GM18907 (cell line): ENCODE results near the gene EEF1AKMT4.

Experiments used
- ATAC-seq: cut with Tn5 transposase; IDR thresholded peaks from one replicate; pipeline ENCODE4 v1.9.1; 2021; ENCODE audit warnings: mild to moderate bottlenecking, moderate library complexity; ENCODE audit not compliant: unreplicated experiment

The EEF1AKMT4 gene

DNA sequence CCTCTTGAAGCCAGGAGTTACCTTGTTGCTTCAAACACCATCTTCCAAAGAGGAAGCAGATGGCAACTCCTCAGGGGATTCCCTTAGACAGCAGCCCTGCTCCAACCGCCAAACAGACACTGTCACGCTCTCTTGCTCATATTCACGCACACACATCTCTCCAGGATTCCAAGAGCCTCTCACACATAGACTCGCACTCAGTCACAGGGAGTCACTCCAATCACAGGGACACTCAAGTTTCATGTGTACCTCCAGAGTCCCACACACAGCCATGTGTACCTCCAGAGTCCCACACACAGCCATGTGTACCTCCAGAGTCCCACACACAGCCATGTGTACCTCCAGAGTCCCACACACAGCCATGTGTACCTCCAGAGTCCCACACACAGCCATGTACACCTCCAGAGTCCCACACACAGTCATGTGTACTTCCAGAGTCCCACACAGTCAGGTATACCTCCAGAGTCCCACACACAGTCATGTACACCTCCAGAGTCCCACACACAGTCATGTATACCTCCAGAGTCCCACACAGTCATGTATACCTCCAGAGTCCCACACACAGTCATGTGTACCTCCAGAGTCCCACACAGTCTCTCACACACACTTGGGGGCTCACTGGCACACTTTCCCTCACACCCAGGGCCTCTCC lies 14.0 kb upstream of the EEF1AKMT4 start:
- no peak for ATAC-seq

DNA sequence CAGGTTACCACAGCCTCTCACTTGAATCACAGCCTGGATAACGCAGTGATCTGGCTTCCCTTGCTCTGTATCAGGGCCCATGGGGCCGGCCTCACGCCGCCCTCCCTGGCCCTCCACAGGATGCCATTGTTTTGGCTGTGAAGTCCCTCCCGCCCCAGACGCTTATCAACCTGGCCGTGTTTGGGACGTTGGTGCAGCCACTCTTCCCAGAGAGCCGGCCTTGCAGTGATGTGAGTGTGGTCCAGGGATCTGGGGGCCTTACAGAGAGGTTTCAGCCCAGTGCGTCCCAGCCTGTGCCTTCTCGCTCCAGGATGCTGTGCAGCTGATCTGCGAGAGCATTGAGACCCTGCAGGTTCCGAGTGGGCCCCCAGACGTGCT lies 13.4 kb upstream of the EEF1AKMT4 start:
- no peak for ATAC-seq

DNA sequence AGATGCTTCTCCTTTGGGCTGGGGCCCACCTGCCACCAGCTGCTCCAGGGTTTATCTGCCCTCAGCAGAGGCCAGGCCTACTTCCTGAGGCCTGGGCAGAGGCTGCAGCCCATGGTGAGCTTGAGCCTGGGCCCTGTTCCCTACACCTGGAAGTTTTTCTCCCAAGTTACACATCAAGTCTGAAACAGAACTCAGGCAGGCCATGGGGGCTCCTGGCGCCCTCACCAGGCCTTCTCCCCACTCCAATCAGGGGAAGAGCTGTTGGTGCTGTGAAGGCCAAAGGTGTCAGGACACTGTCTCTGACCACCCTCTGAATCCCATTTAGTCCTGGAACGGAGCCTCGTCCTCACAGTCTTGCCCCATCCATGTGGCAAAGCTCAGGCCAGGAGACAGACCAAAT lies 12.8 kb upstream of the EEF1AKMT4 start:
- no peak for ATAC-seq

DNA sequence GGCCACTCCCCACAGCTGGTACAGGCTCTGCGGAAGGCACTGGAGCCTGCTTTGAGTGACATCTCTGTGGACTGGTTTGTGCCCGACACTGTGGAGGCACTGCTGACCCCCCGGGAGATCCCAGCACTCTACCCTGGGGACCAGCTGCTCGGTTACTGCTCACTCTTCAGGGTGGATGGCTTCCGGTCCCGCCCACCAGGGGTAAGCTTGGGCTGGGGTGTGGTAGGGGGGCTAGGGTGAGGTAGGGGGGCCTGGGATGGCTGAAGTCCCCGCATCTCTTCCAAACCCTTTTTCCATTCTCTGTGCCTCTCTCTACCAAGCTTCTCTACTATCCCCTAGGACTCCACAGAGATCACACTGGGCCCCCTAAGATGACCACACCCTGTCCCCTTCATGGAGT lies 12.3 kb upstream of the EEF1AKMT4 start:
- ATAC-seq: no peak

DNA sequence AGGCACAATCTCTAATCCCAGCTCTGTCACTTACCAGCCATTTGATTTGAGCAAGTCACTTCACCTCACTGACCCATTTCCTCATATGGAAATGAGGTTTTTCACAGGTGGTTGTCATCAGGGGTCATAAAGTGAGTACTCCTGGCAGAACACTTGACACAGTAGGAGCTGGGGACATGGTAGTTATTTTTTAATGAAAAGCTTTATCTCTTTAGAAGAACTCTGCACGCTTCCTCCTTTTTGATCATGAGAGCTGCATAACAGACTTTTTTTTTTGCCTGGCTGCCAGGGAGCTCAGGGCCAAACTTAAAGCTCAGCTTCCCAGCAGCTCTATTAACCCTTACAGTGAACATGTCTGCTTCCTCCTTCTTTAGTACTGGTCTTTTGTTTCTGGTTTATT lies 11.7 kb upstream of the EEF1AKMT4 start:
- ATAC-seq: no peak

DNA sequence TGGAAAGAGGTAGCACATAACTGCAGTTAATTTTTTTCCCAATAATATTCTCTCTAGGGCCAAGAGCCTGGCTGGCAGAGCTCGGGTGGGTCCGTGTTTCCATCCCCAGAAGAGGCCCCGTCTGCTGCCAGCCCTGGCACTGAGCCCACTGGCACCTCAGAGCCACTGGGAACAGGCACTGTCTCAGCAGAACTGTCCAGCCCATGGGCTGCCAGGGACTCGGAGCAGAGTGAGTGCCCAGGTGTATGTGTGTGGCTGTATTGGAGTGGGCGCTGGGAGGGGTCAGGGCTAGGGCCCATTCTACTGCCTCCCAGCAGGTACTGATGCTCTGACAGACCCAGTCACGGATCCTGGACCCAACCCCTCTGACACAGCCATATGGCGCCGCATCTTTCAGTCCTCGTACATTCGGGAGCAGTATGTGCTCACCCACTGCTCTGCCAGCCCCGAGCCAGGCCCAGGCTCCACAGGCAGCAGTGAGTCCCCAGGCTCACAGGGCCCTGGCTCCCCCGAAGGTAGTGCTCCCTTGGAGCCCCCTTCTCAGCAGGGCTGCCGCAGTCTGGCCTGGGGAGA lies 11.1 kb upstream of the EEF1AKMT4 start:
- no peak for ATAC-seq

DNA sequence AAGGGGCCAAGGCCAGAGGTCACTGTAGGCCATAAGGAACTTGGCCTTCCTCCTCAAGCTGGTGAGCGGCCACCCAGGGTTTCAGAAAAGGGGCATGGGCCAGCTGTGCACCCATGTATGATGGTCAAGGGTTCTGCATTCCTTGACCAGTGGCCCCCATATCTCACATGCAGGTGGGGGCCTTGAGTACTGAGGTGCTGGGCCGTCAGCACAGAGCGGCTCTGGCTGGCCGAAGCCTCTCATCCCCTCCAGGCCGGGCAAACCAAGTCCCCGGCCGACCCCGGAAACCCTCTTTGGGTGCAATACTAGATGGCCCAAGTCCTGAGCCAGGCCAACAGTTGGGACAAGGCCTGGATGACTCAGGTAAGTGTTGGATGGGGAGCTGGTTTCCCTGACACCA lies 10.3 kb upstream of the EEF1AKMT4 start:
- no peak for ATAC-seq

DNA sequence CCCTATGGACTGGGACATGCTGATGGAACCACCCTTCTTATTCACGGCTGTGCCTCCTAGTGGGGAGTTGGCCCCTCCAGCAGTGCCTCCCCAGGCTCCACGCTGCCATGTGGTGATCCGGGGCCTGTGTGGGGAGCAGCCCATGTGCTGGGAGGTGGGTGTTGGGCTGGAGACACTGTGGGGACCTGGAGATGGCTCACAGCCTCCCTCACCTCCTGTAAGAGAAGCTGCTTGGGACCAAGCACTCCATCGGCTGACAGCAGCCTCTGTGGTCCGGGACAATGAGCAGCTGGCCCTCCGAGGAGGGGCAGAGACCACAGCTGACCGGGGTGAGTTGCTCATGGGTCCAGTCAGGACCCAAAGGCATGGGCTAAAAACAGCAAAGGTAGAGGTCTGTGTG lies 9.8 kb upstream of the EEF1AKMT4 start:
- ATAC-seq: no peak

DNA sequence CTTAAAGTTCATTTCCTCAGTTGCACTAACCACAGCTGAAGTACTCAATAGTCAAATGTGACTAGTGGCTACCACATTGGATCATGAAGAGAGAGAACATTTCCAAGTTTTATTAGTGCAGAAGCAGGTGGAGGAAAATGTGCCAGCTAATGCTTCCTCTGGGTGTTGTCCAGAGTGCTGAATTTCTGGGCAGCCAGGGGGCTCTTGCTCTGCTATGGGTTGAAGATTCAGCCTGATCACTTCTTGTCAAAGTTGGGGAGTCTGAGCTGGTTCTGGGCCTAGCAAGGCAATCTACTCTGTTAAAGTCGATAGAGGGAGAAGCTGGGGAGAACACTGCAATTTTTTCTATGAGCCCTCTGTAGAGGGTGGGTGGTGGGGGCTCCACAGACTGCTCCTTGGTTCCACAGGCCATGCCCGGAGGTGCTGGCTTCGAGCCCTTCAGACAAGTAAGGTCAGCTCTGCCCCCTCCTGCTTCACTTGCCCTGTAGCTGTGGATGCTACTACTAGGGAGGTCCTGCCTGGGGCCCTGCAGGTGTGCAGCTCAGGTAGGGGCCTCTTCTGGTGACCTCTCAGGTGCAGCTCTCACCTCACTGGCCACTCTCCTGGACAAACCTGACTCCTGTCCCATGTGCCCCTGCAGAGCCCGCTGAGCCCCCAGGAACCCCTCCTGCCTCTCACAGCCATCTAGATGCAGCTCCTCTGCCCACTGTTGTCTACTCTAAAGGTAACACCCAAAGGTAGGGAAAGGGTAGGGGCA lies 8.9 kb upstream of the EEF1AKMT4 start:
- no peak for ATAC-seq

DNA sequence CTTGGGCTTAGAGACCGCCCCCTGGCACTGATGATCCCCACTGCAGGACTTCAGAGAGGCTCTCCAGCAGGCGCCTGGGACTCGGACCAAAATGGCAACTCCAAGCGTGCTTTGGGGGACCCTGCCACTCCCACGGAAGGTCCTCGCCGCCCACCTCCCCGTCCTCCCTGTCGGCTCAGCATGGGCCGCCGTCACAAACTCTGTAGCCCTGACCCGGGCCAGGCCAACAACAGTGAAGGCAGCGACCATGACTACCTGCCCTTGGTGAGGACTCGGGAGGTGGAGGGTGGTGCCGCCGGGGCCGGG lies 8.4 kb upstream of the EEF1AKMT4 start:
- no peak for ATAC-seq

DNA sequence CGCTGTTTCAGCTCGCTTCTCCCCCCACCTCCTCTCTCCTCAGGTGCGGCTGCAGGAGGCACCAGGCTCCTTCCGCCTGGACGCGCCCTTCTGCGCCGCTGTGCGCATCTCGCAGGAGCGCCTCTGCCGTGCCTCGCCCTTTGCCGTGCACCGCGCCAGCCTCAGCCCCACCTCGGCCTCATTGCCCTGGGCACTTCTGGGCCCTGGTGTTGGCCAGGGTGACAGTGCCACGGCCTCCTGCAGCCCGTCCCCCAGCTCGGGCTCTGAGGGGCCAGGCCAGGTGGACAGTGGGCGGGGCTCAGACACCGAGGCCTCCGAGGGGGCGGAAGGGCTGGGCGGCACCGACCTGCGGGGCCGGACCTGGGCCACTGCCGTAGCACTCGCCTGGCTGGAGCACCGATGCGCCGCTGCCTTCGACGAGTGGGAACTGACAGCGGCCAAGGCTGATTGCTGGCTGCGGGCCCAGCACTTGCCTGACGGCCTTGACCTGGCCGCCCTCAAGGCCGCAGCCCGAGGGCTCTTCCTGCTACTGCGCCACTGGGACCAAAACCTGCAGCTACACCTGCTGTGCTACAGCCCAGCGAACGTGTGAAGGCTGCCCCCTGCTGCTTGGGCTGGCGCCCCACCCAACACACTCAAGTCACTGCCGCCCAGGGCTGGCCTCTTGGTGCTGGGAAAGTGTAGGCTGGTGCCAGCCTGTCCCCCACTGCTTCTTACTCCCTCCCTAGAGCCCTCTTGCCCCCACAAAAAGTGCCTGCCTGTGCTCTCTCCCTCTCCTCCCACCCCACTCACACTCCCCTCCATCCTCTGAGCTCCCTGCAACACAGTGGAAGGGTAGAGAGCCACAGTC lies 7.8 kb upstream of the EEF1AKMT4 start:
- no peak for ATAC-seq

DNA sequence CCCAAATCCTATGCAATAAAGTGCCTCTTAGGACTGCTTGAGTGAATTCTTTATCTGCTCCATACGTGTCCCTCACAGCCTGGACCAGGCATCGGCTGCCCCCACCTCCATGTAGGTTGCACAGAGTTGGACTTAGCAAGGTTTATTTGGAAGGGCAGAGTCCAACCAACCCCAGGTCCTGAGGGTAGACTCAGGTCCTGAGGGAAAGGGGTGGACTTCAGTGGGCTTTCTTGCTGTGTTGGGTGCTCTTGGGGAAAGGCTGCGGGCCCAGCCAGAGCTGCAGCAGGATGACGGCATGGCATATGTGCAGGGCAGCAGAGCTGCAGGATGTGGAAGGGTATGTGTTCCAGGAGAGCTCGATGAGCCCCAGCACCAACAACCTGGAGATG lies 7.2 kb upstream of the EEF1AKMT4 start:
- ATAC-seq: no peak

DNA sequence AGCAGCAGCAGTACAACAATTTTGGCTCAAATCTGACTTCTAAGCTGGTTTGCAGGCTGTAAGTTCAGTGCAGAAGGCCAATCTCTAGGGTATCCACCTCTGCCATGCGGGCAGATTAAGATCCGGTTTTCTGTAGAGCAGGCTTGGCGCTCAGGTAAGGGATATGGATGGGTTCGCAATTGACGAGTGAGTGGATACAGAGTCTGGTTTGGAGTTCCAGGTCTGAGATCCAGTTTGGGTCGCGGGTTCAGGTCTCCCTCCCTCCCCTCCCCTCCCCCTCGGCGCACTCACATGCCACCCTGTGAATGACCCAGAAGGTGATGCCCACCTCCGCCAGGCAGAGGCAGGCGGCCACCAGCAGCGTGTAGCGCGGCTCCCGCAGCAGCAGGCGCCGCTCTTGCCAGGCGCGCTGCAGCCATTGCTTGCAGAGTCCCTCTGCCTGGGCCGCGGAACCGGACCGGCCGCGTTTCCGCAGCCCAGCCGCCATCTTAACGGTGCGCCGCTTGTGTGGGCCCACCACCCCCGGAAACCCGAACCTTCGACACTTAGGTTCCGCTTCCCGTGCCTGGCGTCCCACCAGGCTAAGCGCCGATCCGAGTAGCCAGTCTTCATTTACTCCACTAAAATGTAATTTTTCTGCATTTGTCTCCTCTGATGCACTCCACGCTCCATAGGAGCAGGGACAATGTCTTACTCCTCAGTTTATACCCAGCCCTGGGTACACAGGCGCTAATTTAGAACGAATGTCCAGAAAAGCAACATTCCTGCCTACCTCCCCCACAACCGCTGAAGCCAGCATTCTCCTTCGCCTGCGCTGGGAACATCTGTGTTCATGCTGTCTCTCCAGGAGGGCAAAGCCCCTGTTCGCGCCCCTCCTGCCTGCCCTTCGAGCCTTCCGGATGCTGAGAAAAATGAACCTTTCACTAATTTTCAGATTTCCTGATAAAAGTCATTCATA lies 739 bp upstream of the EEF1AKMT4 start, which contains the start of gene ALG3:
Gene ALG3 (minus strand): TSS at position 509 of the 958 bp plus-strand sequence. CDS start 22 bp downstream, at position 487.
- ATAC-seq: peak; percentile 64

DNA sequence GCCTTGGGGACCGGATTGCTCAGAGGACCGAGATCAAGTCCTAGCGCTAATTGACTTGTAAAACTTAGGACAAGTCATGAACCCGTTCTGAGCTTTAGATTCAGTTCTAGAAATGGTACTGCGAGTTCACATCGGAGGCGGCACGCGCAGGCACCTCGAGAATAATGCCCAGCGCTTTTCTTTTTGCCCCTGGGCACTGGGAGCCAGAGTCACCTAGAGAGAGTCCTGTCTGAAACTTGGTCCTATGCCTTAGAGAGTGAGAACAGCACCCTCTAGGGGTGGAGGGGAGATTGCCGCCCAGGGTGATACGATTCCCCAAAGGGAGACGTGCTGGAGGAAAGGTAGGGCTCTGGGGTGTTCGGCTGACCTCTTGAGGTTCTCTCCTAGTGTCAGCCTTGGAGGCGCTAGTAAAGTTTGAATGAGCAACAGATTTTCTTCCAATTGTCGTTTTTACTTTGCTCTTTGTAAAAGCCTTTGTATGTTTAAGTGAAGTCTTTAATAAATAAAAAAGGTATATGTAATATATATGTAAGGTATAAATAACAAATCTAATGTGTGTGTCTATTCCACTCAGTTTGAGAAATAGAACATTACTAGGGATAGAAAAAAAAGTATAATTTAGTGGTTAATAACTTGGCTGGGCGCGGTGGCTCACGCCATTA lies 826 bp downstream of the EEF1AKMT4 start:
- ATAC-seq: peak; percentile 71

DNA sequence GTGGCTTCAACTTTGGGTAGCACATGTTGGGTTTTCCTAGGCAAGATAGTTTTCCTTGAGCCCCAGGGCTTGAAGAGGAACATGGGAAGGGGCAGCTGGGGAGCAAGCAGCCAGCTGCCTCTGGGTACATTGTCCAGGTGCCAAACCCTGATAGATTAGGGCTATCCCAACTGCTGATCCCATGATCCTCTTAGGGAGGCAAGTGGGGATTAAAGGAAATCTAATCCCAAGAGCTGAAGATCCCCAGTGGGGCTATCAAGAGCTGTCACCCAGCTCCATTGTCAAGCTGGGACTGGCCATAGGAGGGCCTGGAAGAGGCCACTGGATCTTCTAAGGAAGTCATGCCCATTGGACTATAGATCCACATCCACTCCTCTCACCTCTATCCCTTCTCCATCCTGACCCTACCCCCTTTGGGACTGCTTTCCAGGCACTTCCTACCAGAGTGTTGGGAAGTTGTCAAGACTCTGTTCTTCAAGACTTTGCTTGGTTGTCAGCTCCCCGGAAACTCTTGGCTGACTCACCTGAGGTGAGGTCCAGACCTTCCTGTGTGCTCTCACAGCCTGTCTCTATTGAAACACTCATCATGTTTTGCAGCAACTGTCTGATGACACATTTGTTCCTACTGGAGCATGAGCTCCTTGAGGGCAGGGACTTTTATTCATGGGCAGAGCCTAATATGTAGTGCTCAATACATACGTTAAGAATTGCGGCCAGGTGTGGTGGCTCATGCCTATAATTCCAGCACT lies 6.0 kb downstream of the EEF1AKMT4 start:
- no peak for ATAC-seq

DNA sequence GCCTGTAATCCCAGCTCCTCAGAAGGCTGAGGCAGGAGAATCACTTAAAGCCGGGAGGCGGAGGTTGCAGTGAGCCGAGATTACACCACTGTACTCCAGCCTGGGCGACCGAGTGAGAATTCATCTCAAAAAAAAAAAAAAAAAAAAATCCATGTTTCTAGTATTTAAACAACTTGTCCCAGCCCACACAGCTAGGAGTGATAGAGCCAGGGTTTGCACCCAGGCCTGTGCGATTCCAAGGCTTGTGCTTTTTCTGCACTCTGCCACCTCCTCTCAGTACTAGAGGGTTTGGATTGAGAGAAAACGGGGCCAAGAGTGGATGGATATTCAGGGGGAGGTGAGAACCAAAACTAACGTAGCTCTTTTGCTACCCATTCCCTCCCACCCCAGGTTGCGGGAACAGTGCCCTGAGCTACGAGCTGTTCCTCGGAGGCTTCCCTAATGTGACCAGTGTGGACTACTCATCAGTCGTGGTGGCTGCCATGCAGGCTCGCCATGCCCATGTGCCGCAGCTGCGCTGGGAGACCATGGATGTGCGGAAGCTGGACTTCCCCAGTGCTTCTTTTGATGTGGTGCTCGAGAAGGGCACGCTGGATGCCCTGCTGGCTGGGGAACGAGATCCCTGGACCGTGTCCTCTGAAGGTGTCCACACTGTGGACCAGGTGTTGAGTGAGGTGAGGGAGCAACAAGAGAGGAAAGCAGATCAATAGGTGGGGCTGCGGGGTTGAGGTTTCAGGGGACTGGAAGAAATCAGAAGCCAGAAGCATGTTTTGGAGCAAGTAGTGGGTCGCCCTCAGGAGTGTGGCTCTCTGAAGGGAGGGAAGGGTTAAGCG lies 7.8 kb downstream of the EEF1AKMT4 start:
- ATAC-seq: no peak

DNA sequence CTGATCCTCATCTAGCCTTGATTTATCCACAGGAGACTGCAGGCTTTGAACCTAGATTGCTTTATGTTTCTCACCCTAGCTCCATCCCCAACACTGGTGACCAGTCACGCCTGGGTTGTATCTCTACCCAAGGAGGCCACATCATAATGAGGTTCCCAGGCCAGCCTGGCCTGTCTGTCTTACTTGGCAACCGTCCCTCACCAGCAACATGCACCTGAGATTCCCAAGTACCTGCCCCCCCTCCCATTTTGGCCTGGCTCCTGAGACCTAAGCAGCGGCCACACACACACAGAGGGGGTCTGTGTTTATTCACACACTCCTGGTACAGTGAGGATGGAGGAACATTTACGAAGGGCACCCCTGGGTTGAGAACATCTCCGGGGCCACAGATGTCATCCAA lies 9.5 kb downstream of the EEF1AKMT4 start:
- ATAC-seq: no peak

DNA sequence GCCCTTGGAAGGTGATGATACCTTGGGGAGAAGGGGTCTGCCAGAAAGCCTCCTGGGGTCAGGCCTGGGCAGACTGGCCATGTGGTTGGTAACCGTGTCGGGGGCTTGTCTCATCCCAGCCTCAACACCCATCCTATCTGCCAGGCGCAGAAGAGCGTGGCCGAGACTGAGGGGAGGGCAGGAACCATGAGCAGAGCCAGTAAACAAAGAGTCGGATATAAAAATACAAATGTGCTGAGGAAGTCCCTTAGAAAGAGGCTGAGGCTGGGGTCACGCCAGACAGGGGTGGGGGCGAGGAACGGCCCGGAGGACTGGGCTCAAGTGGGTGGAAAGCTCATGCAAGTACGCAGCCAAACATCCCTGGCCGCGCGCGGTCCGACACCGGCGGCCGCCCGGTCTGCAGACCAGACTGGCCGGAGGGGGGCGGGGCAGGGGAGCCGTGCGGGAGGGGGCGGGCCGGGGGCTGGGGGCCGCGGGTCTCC lies 10.0 kb downstream of the EEF1AKMT4 start:
- ATAC-seq: no peak
